ENCODE data around the gene SLC25A42. TPM values are rescaled to one million over a fixed set of nuclear protein-coding genes. Genes with fewer than 3 reads are reported as not detected.

The SLC25A42 gene
- total and polyA plus RNA-seq, 2 donors (not counting 3 experiments of a cell fraction or from before 2014, with no cell fraction given), result 6.2 to 6.3 TPM

DNA sequence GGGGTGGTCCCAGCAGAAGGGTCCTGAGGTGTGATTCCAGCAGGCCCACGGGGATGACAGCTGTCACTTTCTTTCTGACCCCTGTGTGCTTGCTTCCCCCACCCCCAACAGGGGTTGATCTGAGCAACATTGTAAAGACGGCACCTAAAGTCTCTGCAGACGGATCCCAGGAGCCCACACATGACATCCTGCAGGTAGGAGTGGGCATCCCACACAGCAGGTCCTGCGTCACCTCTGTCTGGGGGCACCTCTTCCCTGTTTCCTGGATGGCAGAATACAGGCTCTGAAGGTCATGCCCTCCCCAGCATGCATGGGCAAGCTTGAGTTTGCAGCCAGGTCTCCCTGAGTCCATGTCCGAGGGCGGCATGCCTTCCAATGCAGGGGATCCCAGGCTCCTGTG is 19.9 kb upstream of the SLC25A42 start:
- no TSS peak for BruUV-seq (replicated peaks)
- TF ChIP-seq, protein P1, sequence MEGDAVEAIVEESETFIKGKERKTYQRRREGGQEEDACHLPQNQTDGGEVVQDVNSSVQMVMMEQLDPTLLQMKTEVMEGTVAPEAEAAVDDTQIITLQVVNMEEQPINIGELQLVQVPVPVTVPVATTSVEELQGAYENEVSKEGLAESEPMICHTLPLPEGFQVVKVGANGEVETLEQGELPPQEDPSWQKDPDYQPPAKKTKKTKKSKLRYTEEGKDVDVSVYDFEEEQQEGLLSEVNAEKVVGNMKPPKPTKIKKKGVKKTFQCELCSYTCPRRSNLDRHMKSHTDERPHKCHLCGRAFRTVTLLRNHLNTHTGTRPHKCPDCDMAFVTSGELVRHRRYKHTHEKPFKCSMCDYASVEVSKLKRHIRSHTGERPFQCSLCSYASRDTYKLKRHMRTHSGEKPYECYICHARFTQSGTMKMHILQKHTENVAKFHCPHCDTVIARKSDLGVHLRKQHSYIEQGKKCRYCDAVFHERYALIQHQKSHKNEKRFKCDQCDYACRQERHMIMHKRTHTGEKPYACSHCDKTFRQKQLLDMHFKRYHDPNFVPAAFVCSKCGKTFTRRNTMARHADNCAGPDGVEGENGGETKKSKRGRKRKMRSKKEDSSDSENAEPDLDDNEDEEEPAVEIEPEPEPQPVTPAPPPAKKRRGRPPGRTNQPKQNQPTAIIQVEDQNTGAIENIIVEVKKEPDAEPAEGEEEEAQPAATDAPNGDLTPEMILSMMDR (IDR thresholded peaks at IDR 0.05; ENCODE audit: extremely low read depth in 1 of 2, insufficient read depth in 1 of 2, low read depth in 1 of 2, low read length in 2 of 2), result no peak
- TF ChIP-seq POLR2A (IDR thresholded peaks at IDR 0.05; ENCODE audit: low read depth, low read length) (no peak), FOS (IDR thresholded peaks at IDR 0.05; ENCODE audit: borderline replicate concordance, insufficient read depth, low read length) (no peak), GATA2 (IDR thresholded peaks at IDR 0.05; ENCODE audit: insufficient read depth, insufficient read length, low read depth, low read length) (no peak), MYC (IDR thresholded peaks at IDR 0.05; ENCODE audit: low read depth, low read length) (no peak), EZH2 (IDR thresholded peaks at IDR 0.05; ENCODE audit: borderline replicate concordance, low read depth, low read length, severe bottlenecking) (no peak), POLR2AphosphoS5 (IDR thresholded peaks at IDR 0.05; ENCODE audit: insufficient read depth, low read depth, low read length) (no peak), JUN (IDR thresholded peaks at IDR 0.05; ENCODE audit: borderline replicate concordance, insufficient read depth, insufficient read length, low read depth) (no peak)
- TF ChIP-seq, protein P2, sequence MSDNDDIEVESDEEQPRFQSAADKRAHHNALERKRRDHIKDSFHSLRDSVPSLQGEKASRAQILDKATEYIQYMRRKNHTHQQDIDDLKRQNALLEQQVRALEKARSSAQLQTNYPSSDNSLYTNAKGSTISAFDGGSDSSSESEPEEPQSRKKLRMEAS (IDR thresholded peaks at IDR 0.05; ENCODE audit: insufficient read depth, insufficient read length), result no peak
- Histone ChIP-seq H3K79me2 (ENCODE audit: control insufficient read depth, insufficient read depth, low read length) (peaks cover 10% of the 10 kb centered on the region), H3K4me1 (ENCODE audit: control insufficient read depth, extremely low read depth, insufficient read depth, low read length) (no peaks in the 10 kb centered on the region), H3K9me3 (replicated peaks; ENCODE audit: control insufficient read depth, insufficient read depth, low read length) (no peaks in the 10 kb centered on the region), H3K9me1 (replicated peaks; ENCODE audit: control insufficient read depth, extremely low read depth, insufficient read depth, low read length) (no peaks in the 10 kb centered on the region), H3K36me3 (ENCODE audit: control insufficient read depth in 2 of 2, extremely low read depth in 1 of 2, insufficient read depth in 2 of 2, low read length in 2 of 2) (peaks cover 3 to 12% of the 10 kb centered on the region in 2 experiments), H3K4me3 (replicated peaks in 1 of 3; ENCODE audit: insufficient read depth in 1 of 3, low read depth in 1 of 3, low read length in 3 of 3) (no peak overlapping the region), H2AFZ (ENCODE audit: low read depth, low read length) (no peak overlapping the region), H3K4me2 (ENCODE audit: insufficient read depth, low read length) (no peak overlapping the region), H3K27ac (ENCODE audit: insufficient read depth, low read depth, low read length) (no peak overlapping the region), H4K20me1 (replicated peaks; ENCODE audit: control insufficient read depth, extremely low read depth, insufficient read depth, low read length) (no peaks in the 10 kb centered on the region), H3K9ac (replicated peaks; ENCODE audit: extremely low read depth, insufficient read depth, low read length) (no peak overlapping the region), H3K27me3 (ENCODE audit: control insufficient read depth in 2 of 2, insufficient read depth in 2 of 2, low read length in 2 of 2) (no peaks in the 10 kb centered on the region)
- dilution Hi-C loops (cut with MboI; ENCODE audit: extremely low pct_ligation_motif_present, low sequenced_read_pairs) (no loop called here), intact Hi-C loops (cut with micrococcal nuclease) (no loop called here)
- no peak for FAIRE-seq
- DNase-seq (ENCODE audit: low read depth, low spot score), result no peak
- ChIA-PET POLR2A (no interaction called here), CTCF (no interaction called here)
